Heart right ventricle (tissue), 16 donors: ENCODE data around the gene DCLK1. TPM values are rescaled to one million over a fixed set of nuclear protein-coding genes. Genes with fewer than 3 reads are reported as not detected.

Source experiments
- ATAC-seq, 8 donors: fragments of 200-7000 bp; cut with Tn5 transposase; one replicate each; pipeline ENCODE4 v1.9.1; 2020; ENCODE audit warnings: mild to moderate bottlenecking in 8 of 8, moderate library complexity in 8 of 8, moderate number of reproducible peaks in 1 of 8
- DNase-seq, 2 donors: peaks; one replicate each; pipeline ENCODE4 v3.0.0-alpha.2; 2020
- H3K27ac ChIP-seq, 10 donors: fragments of 200-600 bp; sonication (generic) in 2 of 10; one replicate each; pipeline versions ENCODE4 v1.5.0 to v1.8.0; 2020 to 2022; ENCODE audit warnings: mild to moderate bottlenecking in 3 of 10
- H3K27me3 ChIP-seq, 7 donors: fragments of 200-600 bp; one replicate each; pipeline ENCODE4 v1.8.0; 2021 to 2022; ENCODE audit warnings: mild to moderate bottlenecking in 2 of 7
- H3K36me3 ChIP-seq, 9 donors: fragments of 200-600 bp; sonication (generic) in 1 of 9; one replicate each; pipeline versions ENCODE4 v1.5.0 to v1.8.0; 2020 to 2022; ENCODE audit warnings: mild to moderate bottlenecking in 2 of 9
- H3K4me1 ChIP-seq, 9 donors: fragments of 200-600 bp; sonication (generic) in 1 of 9; one replicate each; pipeline versions ENCODE4 v1.5.0 to v1.8.0; 2020 to 2022; ENCODE audit warnings: mild to moderate bottlenecking in 4 of 9
- H3K4me3 ChIP-seq, 10 donors: fragments of 200-600 bp; sonication (generic) in 2 of 10; one replicate each; pipeline versions ENCODE4 v1.5.0 to v1.8.0; 2020 to 2022; ENCODE audit warnings: mild to moderate bottlenecking in 7 of 10, moderate library complexity in 2 of 10
- H3K9me3 ChIP-seq, 11 donors: fragments of 200-600 bp in 10 of 11; sonication (generic) in 2 of 11; one replicate each; pipeline versions ENCODE4 v1.5.0 to v1.8.0; 2013 to 2022; ENCODE audit warnings: mild to moderate bottlenecking in 2 of 11, control low read depth in 1 of 11, moderate library complexity in 1 of 11
- WGBS, 2 donors: extraction: QIAGEN DNeasy Blood & Tissue Kit; methylation state at CpG; one replicate each; pipeline ENCODE4 v1.1.7; 2013; ENCODE audit warnings: inconsistent platforms in 1 of 2; 5-methylcytosine and 5-hydroxymethylcytosine counted together
- intact Hi-C, 10 donors: fragments of 100-400 bp; cut with DNase I; formaldehyde crosslinking; loops; one replicate each; pipeline versions ENCODE4 v1.11.1 to v1.14.2; 2022
- polyA plus RNA-seq, 2 donors: library from polyadenylated mRNA; stranded (reverse); fragments of 200-250 nt; gene quantifications; one replicate each; pipeline ENCODE4 v1.2.3, GENCODE V29; 2013
- total RNA-seq, 10 donors: library from RNA; stranded (reverse); fragmentation: NEBNext Ultra II Directional in 3 of 10; extraction: Animal tissue kit (Norgen Biotek cat#: 25700) in 3 of 10; gene quantifications; one replicate each; pipeline versions ENCODE4 v1.2.1 to v1.2.4, GENCODE V29; 2021 to 2023
- TF ChIP-seq, protein P1 (sequence below), 9 donors: fragments of 200-600 bp; sonication (generic) in 2 of 9; IDR thresholded peaks; one replicate each; pipeline versions ENCODE4 v1.5.0 to v1.8.0; 2021 to 2022; ENCODE audit warnings: antibody characterized with exemption in 9 of 9, mild to moderate bottlenecking in 5 of 9, moderate library complexity in 1 of 9
- donor health status: Arrhythmogenic right ventricular cardiomyopathy.
- donor health status: ischemic (EF 13 %, LVEDD 7.1; RV severe dilation, severe dysfunction).
- donor health status: healthy with polysubstance abuse.
- donor health status: DM: no; HTN: yes; CAD: no.
- donor health status: DM: no; HTN: no; CAD: no.
- donor health status: ischemic (EF 25% LVEDD 6.9; RV normal size, moderate dysfunction).
- donor health status: ischemic (EF 25% LVEDD 5.7; RV mildly dilated, moderate dysfunction).
- donor health status: healthy.
- donor health status: DM: yes; HTN: yes; CAD: no.
- donor health status: Ischemic cardiomyopathy.
- donor health status: ischemic (EF 35%, LVEDD 5.7; RV mildly dilated, moderate dysfunction).
- donor health status: nonischemic (EF 11% LVEDD 7.7; RV severe dilation, severe dysfunction).
- donor health status: DM: yes; HTN: yes; CAD: no.
- donor health status: PGD.
- donor health status: ischemic (EF 29% LVEDD 5.4; RV normal size, mild dysfunction).
- donor health status: nonischemic (EF 23%, LVEDD 6.1; RV moderate dilation, normal function).

Gene DCLK1
- total and polyA plus RNA-seq, 12 donors: 3.4 to 16.9 (median 9.1) TPM

DNA sequence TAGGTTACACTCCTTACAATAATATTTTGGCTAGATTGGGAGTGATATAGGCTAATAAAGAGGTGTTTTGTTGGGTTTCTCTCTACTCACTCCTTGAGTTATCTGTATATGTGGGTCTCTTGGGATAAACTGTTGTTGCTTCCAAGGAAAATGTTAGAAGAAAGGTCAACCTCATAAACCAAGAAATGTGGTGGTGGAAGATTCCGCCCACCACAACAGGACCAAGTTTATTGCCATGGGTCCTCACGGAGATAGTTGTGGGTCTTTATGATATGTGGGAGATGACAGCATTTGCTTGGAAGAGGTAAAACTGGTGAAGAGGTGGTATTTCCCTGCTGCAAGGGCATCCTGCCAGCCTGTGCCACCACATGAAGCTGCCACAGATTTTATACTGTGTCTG is 259.6 kb downstream of the DCLK1 start:
- H3K36me3 ChIP-seq: no peaks in the 10 kb centered on the region
- H3K4me1 ChIP-seq: peaks cover 0 to 36% (median 12%) of the 10 kb centered on the region in 9 donors
- TF ChIP-seq, protein P1, sequence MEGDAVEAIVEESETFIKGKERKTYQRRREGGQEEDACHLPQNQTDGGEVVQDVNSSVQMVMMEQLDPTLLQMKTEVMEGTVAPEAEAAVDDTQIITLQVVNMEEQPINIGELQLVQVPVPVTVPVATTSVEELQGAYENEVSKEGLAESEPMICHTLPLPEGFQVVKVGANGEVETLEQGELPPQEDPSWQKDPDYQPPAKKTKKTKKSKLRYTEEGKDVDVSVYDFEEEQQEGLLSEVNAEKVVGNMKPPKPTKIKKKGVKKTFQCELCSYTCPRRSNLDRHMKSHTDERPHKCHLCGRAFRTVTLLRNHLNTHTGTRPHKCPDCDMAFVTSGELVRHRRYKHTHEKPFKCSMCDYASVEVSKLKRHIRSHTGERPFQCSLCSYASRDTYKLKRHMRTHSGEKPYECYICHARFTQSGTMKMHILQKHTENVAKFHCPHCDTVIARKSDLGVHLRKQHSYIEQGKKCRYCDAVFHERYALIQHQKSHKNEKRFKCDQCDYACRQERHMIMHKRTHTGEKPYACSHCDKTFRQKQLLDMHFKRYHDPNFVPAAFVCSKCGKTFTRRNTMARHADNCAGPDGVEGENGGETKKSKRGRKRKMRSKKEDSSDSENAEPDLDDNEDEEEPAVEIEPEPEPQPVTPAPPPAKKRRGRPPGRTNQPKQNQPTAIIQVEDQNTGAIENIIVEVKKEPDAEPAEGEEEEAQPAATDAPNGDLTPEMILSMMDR (IDR thresholded peaks at IDR 0.05): no peak
- no peaks in the 10 kb centered on the region for H3K9me3 ChIP-seq
- WGBS, 2 donors: 77 to 80% methylated on average over 2 of the region's 2 CpGs
- intact Hi-C loops: loop anchor here in 1 of 10 donors (10.0 kb wide), 1 partner anchor 83 kb away; no protein-coding TSS in a partner anchor
- no peaks in the 10 kb centered on the region for H3K27me3 ChIP-seq
- no peak for DNase-seq
- no peak overlapping the region for H3K4me3 ChIP-seq
- H3K27ac ChIP-seq: peak overlapping the region in 6 of 10 donors; percentile 3 to 69 (median 37)
- no peak for ATAC-seq

DNA sequence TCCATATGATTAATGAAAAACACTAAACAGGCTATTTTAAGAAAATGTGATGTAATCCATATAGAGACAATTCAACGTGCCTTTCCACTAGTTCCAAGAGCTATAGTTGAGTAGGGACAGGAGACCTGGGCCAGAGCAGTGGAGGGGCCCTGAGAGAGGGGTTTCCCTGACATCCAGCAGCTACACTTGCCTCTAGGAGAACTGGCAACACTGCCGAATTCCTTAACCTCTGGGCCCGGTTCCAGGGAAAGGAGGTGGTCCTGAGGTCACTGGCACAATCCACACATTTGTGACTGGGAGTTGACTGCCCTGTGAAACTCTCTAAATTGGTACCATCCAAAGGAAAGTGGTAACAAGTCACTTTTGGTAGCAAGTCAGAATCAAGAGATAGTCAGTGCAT is 264.4 kb downstream of the DCLK1 start:
- Histone ChIP-seq H3K27ac (peak overlapping the region in 2 of 10 donors; percentile 21 to 23), H3K4me1 (peaks cover 0 to 15% (median 0%) of the 10 kb centered on the region in 9 donors), H3K4me3 (no peak overlapping the region), H3K36me3 (no peaks in the 10 kb centered on the region), H3K9me3 (no peaks in the 10 kb centered on the region), H3K27me3 (no peaks in the 10 kb centered on the region)
- TF ChIP-seq, protein P1 (IDR thresholded peaks at IDR 0.05): no peak
- DNase-seq (peak; percentile 45 to 62), ATAC-seq (peak; percentile 46 to 92 (median 76))
- intact Hi-C loops: no loop called here
- 15 to 22% methylated on average over 3 of the region's 3 CpGs for WGBS, 2 donors

DNA sequence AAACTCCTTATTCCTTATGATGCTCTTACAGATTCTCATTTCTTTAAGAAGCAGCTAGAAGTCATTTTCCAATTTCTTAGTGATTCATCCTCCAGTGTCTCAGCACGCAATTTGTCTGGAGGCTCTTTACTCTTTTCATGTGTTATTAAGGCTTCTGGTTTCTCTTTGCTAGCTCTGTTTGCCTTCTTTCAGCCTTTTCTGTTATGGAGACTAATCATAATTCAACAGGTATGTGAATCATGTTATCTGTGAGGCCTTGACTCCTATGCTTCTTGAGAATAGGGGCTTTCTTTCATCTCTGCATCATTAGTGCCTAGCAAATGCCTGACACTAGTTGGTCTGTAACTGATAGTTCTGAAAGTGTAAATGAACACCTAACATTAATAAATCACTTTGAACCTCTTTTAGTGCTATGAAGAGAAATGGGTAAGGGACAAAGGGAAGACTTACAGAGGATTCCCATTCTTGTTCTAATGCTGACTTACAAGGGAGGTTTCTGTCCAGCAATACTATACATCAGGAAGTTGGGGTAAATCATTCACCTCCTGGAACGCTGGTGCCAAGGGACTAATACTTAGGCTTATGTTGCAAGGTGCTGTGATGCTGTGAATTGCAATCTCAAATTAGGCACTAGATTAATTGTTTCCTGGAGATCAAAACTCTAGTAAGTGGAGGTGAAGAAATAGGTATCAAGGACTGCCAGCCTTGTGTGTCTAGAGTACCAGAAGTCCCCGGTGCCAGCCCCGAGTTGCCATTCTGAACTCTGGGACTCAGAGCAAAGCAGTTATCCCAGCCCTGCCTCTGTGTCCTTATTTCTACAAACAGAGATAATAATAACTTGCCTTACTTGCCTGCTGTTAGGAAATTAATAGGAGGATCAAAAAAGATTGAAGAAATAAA is 265.6 kb downstream of the DCLK1 start:
- TF ChIP-seq, protein P1 (IDR thresholded peaks at IDR 0.05): no peak
- WGBS, 2 donors: 76 to 78% methylated on average over 4 of the region's 4 CpGs
- Histone ChIP-seq H3K36me3 (no peaks in the 10 kb centered on the region), H3K9me3 (no peaks in the 10 kb centered on the region), H3K4me1 (peaks cover 0 to 14% (median 0%) of the 10 kb centered on the region in 9 donors), H3K27me3 (no peaks in the 10 kb centered on the region), H3K4me3 (no peak overlapping the region), H3K27ac (no peak overlapping the region)
- DNase-seq (peak in 1 of 2 donors; percentile 14), ATAC-seq (peak in 4 of 8 donors; percentile 24 to 59 (median 42))
- intact Hi-C loops: no loop called here

DNA sequence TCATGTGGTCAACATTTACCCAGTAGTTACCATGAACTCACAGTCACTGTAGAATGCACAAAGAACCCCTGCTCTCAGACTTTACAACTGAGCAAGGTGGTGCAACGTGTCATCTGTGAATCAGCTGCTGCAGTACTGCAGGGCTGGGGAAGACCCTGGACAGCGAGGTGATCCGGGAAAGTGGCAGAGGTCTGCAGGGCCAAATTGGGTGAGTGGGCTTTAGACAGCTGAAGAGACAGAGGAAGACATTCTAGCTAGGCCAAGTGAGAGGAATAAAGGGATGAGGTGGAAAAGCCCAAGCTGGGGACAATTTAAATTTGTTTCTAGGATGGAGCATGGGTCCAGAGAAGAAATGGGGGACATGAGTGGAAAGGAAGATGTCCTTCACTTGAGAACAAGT is 270.5 kb downstream of the DCLK1 start:
- no peaks in the 10 kb centered on the region for H3K27me3 ChIP-seq
- no peak overlapping the region for H3K27ac ChIP-seq
- no peaks in the 10 kb centered on the region for H3K36me3 ChIP-seq
- TF ChIP-seq, protein P1 (IDR thresholded peaks at IDR 0.05): no peak
- H3K4me3 ChIP-seq: no peak overlapping the region
- no peaks in the 10 kb centered on the region for H3K9me3 ChIP-seq
- intact Hi-C loops: no loop called here
- ATAC-seq (no peak), DNase-seq (no peak)
- peaks cover 0 to 24% (median 12%) of the 10 kb centered on the region in 9 donors for H3K4me1 ChIP-seq
- 83 to 91% methylated on average over 3 of the region's 3 CpGs for WGBS, 2 donors
